Nephron progenitor cell (in vitro differentiated cells): ENCODE results near the gene PDZRN3.

ENCODE experiments used
- DNase-seq: peaks from one replicate; pipeline ENCODE4 v3.0.0; 2021
- H3K27ac Mint-ChIP-seq: 2 replicates; pipeline ENCODE4 v1.8.0; 2021; ENCODE audit warnings: mild to moderate bottlenecking, moderate library complexity, mixed read lengths
- H3K27me3 Mint-ChIP-seq: 2 replicates; pipeline ENCODE4 v1.8.0; 2021; ENCODE audit warnings: mild to moderate bottlenecking, low read depth, mixed read lengths; ENCODE audit not compliant: poor library complexity
- H3K36me3 Mint-ChIP-seq: 2 replicates; pipeline ENCODE4 v1.8.0; 2021; ENCODE audit warnings: low read depth, mixed read lengths
- H3K4me1 Mint-ChIP-seq: 2 replicates; pipeline ENCODE4 v1.8.0; 2021; ENCODE audit warnings: mixed read lengths
- H3K4me3 Mint-ChIP-seq: 2 replicates; pipeline ENCODE4 v1.8.0; 2021; ENCODE audit warnings: mild to moderate bottlenecking, moderate library complexity, mixed read lengths
- H3K9me3 Mint-ChIP-seq: 2 replicates; pipeline ENCODE4 v1.8.0; 2021; ENCODE audit warnings: mild to moderate bottlenecking, moderate library complexity, mixed read lengths
- TF ChIP-seq, protein P1 (sequence below): fragments of 200-600 bp; sonication (generic); IDR thresholded peaks from 2 replicates; pipeline ENCODE4 v1.5.0; 2021; ENCODE audit warnings: antibody characterized with exemption

The PDZRN3 gene

DNA sequence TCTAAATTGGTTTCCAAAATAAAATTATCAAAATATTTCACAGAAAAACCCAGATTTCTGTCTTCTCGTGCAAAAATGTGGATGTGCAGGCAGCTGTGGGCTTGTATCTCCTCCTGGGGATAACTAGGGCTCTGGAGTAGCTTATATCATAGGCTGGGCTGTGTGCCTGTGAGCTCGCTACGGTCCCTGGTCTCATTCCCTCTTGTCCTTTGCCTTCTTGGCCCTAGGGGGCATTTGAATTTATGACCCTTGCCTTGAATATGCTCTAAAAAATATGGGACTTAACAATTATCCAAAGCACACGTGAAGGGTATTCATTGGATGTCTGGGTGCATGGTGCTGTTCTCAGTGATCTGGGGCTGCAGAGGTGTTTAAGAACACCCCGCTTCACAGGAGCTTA lies 132.6 kb downstream of the PDZRN3 start:
- TF ChIP-seq, protein P1, sequence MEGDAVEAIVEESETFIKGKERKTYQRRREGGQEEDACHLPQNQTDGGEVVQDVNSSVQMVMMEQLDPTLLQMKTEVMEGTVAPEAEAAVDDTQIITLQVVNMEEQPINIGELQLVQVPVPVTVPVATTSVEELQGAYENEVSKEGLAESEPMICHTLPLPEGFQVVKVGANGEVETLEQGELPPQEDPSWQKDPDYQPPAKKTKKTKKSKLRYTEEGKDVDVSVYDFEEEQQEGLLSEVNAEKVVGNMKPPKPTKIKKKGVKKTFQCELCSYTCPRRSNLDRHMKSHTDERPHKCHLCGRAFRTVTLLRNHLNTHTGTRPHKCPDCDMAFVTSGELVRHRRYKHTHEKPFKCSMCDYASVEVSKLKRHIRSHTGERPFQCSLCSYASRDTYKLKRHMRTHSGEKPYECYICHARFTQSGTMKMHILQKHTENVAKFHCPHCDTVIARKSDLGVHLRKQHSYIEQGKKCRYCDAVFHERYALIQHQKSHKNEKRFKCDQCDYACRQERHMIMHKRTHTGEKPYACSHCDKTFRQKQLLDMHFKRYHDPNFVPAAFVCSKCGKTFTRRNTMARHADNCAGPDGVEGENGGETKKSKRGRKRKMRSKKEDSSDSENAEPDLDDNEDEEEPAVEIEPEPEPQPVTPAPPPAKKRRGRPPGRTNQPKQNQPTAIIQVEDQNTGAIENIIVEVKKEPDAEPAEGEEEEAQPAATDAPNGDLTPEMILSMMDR: no peak
- H3K4me1 Mint-ChIP-seq: peaks cover 59% of the 10 kb centered on the region
- no peaks in the 10 kb centered on the region for H3K9me3 Mint-ChIP-seq
- peaks cover 3% of the 10 kb centered on the region for H3K27me3 Mint-ChIP-seq
- H3K36me3 Mint-ChIP-seq: no peaks in the 10 kb centered on the region
- peak overlapping the region; percentile 77 for H3K27ac Mint-ChIP-seq
- no peak overlapping the region for H3K4me3 Mint-ChIP-seq
- no peak for DNase-seq

DNA sequence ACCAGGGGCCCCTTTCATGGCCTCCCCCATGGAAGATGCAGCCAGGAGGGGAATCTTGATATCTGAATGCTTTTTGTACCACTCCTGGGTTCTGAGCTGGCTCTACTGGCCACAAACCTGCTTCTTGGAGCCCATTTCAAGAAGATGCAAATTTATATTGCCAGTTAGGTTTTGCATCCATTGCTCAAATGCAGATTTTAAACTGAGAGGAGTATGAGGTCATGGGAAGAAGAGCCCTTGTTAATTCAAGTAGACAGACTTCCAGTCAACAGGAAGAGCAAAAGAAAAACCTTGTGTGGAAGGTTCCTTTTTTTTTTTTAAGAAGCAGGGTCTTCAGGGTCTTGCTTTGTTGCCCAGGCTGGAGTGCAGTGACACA lies 133.5 kb downstream of the PDZRN3 start:
- DNase-seq: no peak
- Mint-ChIP-seq H3K27ac (peak overlapping the region; percentile 89), H3K36me3 (no peaks in the 10 kb centered on the region), H3K9me3 (no peaks in the 10 kb centered on the region), H3K4me1 (peaks cover 61% of the 10 kb centered on the region), H3K4me3 (no peak overlapping the region), H3K27me3 (peaks cover 3% of the 10 kb centered on the region)
- TF ChIP-seq, protein P1: no peak

DNA sequence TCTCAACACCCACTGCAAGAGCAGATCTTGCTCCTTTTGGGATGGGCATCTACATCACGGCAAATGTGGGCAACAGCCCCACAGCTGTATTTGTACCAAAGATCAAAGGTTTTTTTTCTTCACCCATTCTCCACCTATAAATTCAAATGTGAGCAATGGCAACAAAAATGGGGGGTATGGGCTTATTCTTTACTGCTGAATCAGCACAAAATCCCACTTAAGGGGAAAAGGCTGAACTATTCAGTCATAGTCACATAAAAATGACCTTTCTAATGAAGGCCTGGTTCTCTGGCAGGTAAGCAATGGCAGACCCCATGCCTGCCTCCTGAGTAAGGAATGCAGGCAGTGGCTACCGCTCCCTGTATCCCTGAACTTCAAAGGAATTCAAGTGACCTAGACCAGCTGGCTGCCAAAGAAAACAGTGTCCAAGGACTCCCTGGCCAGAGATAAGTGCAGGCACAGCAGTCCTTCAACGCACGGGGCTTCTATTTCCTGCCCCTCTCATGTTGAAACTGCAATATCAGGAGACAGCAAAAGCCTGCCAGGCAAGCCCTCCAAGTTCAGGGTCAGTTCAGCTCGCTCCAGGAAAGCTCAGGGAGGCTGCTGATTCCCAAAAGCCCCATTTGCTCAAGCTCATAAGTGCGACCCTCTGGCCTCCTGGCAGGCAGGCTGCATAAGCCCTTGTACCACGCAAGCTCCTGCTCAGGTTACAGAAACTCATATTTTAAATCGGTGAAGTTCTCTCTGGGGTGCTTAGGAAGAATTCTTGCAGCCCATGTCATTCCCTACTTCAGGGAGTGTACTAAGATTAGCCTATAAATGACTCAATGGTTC lies 134.1 kb downstream of the PDZRN3 start:
- H3K9me3 Mint-ChIP-seq: no peaks in the 10 kb centered on the region

DNA sequence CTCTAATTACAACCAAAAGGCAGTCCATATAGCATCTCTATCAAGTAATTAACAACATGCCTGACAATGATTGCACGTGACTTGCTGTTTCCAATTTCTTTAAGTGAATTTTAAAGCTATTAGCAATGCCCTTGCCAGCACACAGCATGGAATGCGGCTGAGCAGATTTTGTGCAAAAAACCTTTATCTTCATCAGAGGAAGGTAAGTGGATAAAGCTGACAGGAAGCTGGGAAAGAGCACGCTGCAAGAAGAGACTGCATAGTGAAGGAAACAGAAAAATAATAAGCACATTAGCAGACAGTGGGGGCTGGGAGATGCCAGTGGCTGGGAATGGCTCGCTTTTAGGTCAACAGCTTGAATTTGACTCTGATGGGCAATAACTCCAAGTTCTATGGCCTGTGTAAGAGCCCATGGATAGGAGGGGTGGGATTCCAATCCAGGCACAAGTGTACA lies 138.8 kb downstream of the PDZRN3 start:
- TF ChIP-seq, protein P1: no peak
- Mint-ChIP-seq H3K9me3 (no peaks in the 10 kb centered on the region), H3K4me1 (peaks cover 80% of the 10 kb centered on the region), H3K27ac (no peak overlapping the region), H3K4me3 (no peak overlapping the region), H3K27me3 (no peaks in the 10 kb centered on the region), H3K36me3 (no peaks in the 10 kb centered on the region)
- no peak for DNase-seq

More for the DNA sequence above, 134.1 kb downstream of the PDZRN3 start:
- TF ChIP-seq, protein P1: no peak
- Mint-ChIP-seq H3K27ac (peak overlapping the region; percentile 89), H3K27me3 (peaks cover 3% of the 10 kb centered on the region), H3K4me1 (peaks cover 64% of the 10 kb centered on the region), H3K4me3 (no peak overlapping the region), H3K36me3 (no peaks in the 10 kb centered on the region)
- DNase-seq: peak; percentile 44

GRCh38 chr3:73484656-73485248 lies 140.0 kb downstream of the PDZRN3 start:
- peaks cover 81% of the 10 kb centered on the region for H3K4me1 Mint-ChIP-seq

More at GRCh38 chr3:73484656-73485248, 140.0 kb downstream of the PDZRN3 start:
- Mint-ChIP-seq H3K4me3 (no peak overlapping the region), H3K27ac (no peak overlapping the region), H3K27me3 (no peaks in the 10 kb centered on the region), H3K36me3 (peaks cover under 1% of the 10 kb centered on the region), H3K9me3 (no peaks in the 10 kb centered on the region)
- TF ChIP-seq, protein P1: no peak
- DNase-seq: no peak
